Endothelial cell (in vitro differentiated cells): ENCODE measurements around the gene TMC7. TPM values are rescaled to one million over a fixed set of nuclear protein-coding genes. Genes with fewer than 3 reads are reported as not detected.

Experiments
- DNase-seq: peaks from one replicate; pipeline ENCODE4 v3.0.0; 2021; ENCODE audit warnings: low spot score
- H3K27ac Mint-ChIP-seq: one replicate; pipeline ENCODE4 v1.8.0; 2021; ENCODE audit warnings: mixed read lengths, inconsistent platforms; ENCODE audit not compliant: unreplicated experiment
- H3K27me3 Mint-ChIP-seq: one replicate; pipeline ENCODE4 v1.8.0; 2021; ENCODE audit warnings: mild to moderate bottlenecking, moderate library complexity, mixed read lengths, inconsistent platforms; ENCODE audit not compliant: unreplicated experiment
- H3K36me3 Mint-ChIP-seq: one replicate; pipeline ENCODE4 v1.8.0; 2021; ENCODE audit warnings: mild to moderate bottlenecking, low read depth, mixed read lengths, inconsistent platforms; ENCODE audit not compliant: unreplicated experiment
- H3K4me1 Mint-ChIP-seq: one replicate; pipeline ENCODE4 v1.8.0; 2021; ENCODE audit warnings: mild to moderate bottlenecking, mixed read lengths, inconsistent platforms; ENCODE audit not compliant: unreplicated experiment
- H3K4me3 Mint-ChIP-seq: one replicate; pipeline ENCODE4 v1.8.0; 2021; ENCODE audit warnings: mild to moderate bottlenecking, mixed read lengths, inconsistent platforms; ENCODE audit not compliant: unreplicated experiment
- H3K9me3 Mint-ChIP-seq: one replicate; pipeline ENCODE4 v1.8.0; 2021; ENCODE audit warnings: mixed read lengths, inconsistent platforms; ENCODE audit not compliant: unreplicated experiment
- CTCF ChIP-seq: fragments of 200-600 bp; sonication (generic); IDR thresholded peaks from one replicate; pipeline ENCODE4 v1.5.0; 2021; ENCODE audit warnings: antibody characterized with exemption; ENCODE audit not compliant: unreplicated experiment
- total RNA-seq: library from RNA; stranded (reverse); fragmentation: NEBNext Ultra II Directional; extraction: Animal tissue kit (Norgen Biotek cat#: 25700); gene quantifications from one replicate; pipeline ENCODE4 v1.2.1, GENCODE V29; 2021; ENCODE audit not compliant: unreplicated experiment

TMC7 gene
- total RNA-seq, 1 donor from 2014 or later = 16.9 TPM

DNA sequence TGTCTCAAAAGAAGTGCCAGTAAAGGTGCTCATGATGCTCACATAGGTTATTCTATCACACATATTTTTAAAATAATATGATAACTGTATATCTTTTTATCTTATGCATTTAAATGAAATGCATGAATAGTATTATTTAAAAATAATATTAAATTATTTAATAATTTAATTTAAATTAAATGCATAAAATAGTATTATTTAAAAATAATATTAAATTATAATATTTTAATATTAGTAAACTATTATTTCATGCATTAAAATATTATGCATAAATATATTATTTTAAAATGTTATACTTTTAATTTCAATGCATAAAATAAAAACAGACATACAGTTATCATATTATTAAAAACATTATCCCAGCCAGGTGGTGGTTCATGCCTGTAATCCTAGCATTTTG lies 33.4 kb downstream of the TMC7 start:
- Mint-ChIP-seq H3K27me3 (no peaks in the 10 kb centered on the region), H3K4me3 (no peak overlapping the region), H3K9me3 (no peaks in the 10 kb centered on the region), H3K27ac (no peak overlapping the region), H3K4me1 (no peaks in the 10 kb centered on the region), H3K36me3 (peaks cover 8% of the 10 kb centered on the region)
- TF ChIP-seq CTCF = no peak
- DNase-seq = no peak

DNA sequence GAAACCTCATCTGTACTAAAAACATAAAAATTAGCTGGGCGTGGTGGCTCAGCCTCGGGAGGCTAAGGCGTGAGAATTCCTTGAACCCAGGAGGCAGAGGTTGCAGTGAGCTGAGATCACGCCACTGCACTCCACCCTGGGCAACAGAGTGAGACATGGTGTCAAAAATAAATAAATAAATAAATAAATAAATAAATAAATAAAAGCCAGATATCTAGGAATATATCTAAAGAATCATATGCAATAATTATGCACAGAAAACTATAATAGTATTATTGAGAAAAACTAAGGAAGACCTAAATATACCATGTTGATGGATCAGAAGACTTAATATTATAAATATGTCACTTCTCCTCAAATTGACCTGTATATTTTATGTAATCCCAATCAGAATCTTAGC lies 37.0 kb downstream of the TMC7 start:
- Mint-ChIP-seq H3K36me3 (peaks cover 13% of the 10 kb centered on the region), H3K4me3 (no peak overlapping the region), H3K9me3 (no peaks in the 10 kb centered on the region), H3K27me3 (no peaks in the 10 kb centered on the region), H3K27ac (no peak overlapping the region), H3K4me1 (no peaks in the 10 kb centered on the region)
- DNase-seq = no peak
- TF ChIP-seq CTCF = no peak

DNA sequence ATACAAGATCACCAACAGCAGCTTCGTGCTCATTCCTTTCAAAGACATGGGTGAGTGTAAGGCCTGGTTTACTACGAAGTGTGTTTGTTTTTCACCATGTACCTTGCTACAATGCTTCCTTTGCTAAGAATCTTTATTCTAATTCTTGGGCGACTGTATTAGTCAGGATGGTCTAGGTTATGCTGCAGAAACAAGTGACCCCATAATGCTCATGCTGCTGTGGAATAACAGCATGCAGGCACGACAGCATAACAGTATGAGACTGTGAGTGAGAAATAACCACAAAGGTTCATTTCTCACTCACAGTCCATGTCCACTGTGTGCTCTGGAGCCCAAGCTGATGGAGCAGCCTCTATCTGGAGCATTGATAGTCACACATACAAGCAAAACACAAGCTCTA lies 38.0 kb downstream of the TMC7 start:
- peaks cover 13% of the 10 kb centered on the region for H3K36me3 Mint-ChIP-seq
- no peak for TF ChIP-seq CTCF
- H3K27ac Mint-ChIP-seq = no peak overlapping the region
- H3K4me3 Mint-ChIP-seq = no peak overlapping the region
- H3K27me3 Mint-ChIP-seq = no peaks in the 10 kb centered on the region
- H3K4me1 Mint-ChIP-seq = no peaks in the 10 kb centered on the region
- DNase-seq = no peak
- no peaks in the 10 kb centered on the region for H3K9me3 Mint-ChIP-seq

GRCh38 chr16:19027416-19027815 lies 43.7 kb downstream of the TMC7 start:
- H3K4me1 Mint-ChIP-seq = no peaks in the 10 kb centered on the region
- H3K4me3 Mint-ChIP-seq = no peak overlapping the region
- no peak for DNase-seq
- no peaks in the 10 kb centered on the region for H3K9me3 Mint-ChIP-seq
- TF ChIP-seq CTCF = no peak
- H3K36me3 Mint-ChIP-seq = peaks cover 20% of the 10 kb centered on the region
- peaks cover 3% of the 10 kb centered on the region for H3K27me3 Mint-ChIP-seq
- H3K27ac Mint-ChIP-seq = no peak overlapping the region

GRCh38 chr16:19029980-19030379 lies 46.2 kb downstream of the TMC7 start:
- TF ChIP-seq CTCF = no peak
- H3K36me3 Mint-ChIP-seq = peaks cover 20% of the 10 kb centered on the region

More at GRCh38 chr16:19029980-19030379, 46.2 kb downstream of the TMC7 start:
- Mint-ChIP-seq H3K27ac (no peak overlapping the region), H3K4me3 (no peak overlapping the region), H3K4me1 (no peaks in the 10 kb centered on the region), H3K27me3 (peaks cover 3% of the 10 kb centered on the region), H3K9me3 (no peaks in the 10 kb centered on the region)
- no peak for DNase-seq
